Epidermal melanocyte (primary cell): ENCODE data around the gene TET3.

ENCODE experiments used
- DNase-seq: peaks from one replicate; pipeline ENCODE4 v3.0.0; 2011; ENCODE audit warnings: low spot score; ENCODE audit not compliant: insufficient read length

Gene TET3

GRCh38 chr2:74031221-74031620 lies 46.5 kb downstream of the TET3 start:
- DNase-seq: no peak

DNA sequence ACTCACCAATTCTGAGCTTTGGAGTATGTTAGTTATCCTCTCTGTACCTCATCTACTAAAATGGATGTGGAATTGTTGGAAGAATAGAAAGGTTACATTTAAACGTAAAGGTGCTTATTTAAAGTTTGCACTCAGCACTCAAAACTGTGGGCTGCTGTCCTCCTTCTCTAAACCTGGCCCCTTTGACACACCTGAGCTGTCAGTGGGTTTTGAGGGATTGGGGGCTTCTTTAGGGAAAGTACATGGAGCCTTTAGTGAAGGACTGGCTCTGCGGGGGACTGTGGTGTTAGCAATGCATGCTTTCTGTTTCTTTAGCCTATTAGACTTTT lies 47.2 kb downstream of the TET3 start:
- no peak for DNase-seq

GRCh38 chr2:74033375-74033774 lies 48.7 kb downstream of the TET3 start:
- DNase-seq: no peak
